ENCODE data around the gene WDPCP. TPM values are rescaled to one million over a fixed set of nuclear protein-coding genes. Genes with fewer than 3 reads are reported as not detected.
"Not testable (repeated sequence)": the region's sequence is repeated elsewhere in the genome, so short reads cannot be mapped to it uniquely, and the experiment has no call there.

WDPCP gene
- total RNA-seq, 1 donor from 2014 or later, result 12.4 TPM

- H3K27ac Mint-ChIP-seq (ENCODE audit: unreplicated experiment), result no peak overlapping the region
- no peak overlapping the region for H3K4me3 Mint-ChIP-seq (ENCODE audit: unreplicated experiment)
- no peaks in the 10 kb centered on the region for H3K27me3 Mint-ChIP-seq (ENCODE audit: unreplicated experiment)
- H3K4me1 Mint-ChIP-seq (ENCODE audit: unreplicated experiment), result no peaks in the 10 kb centered on the region
- peaks cover 4% of the 10 kb centered on the region for H3K9me3 Mint-ChIP-seq (ENCODE audit: unreplicated experiment)
- no peak for DNase-seq (ENCODE audit: extremely low spot score, unreplicated experiment)
- no peak for TF ChIP-seq CTCF (IDR thresholded peaks at IDR 0.05)
- no peaks in the 10 kb centered on the region for H3K36me3 Mint-ChIP-seq (ENCODE audit: unreplicated experiment)
Observed at GRCh38 chr2:63326473-63326872, 261.8 kb downstream of the WDPCP start.

GRCh38 chr2:63323662-63324061 is 264.6 kb downstream of the WDPCP start:
- H3K36me3 Mint-ChIP-seq (ENCODE audit: unreplicated experiment); H3K27me3 Mint-ChIP-seq (ENCODE audit: unreplicated experiment); DNase-seq (ENCODE audit: extremely low spot score, unreplicated experiment); H3K9me3 Mint-ChIP-seq (ENCODE audit: unreplicated experiment); H3K27ac Mint-ChIP-seq (ENCODE audit: unreplicated experiment); H3K4me3 Mint-ChIP-seq (ENCODE audit: unreplicated experiment); H3K4me1 Mint-ChIP-seq (ENCODE audit: unreplicated experiment): not testable (repeated sequence)

- not testable (repeated sequence) for H3K27me3 Mint-ChIP-seq (ENCODE audit: unreplicated experiment); H3K4me1 Mint-ChIP-seq (ENCODE audit: unreplicated experiment); H3K9me3 Mint-ChIP-seq (ENCODE audit: unreplicated experiment); H3K36me3 Mint-ChIP-seq (ENCODE audit: unreplicated experiment); H3K4me3 Mint-ChIP-seq (ENCODE audit: unreplicated experiment); DNase-seq (ENCODE audit: extremely low spot score, unreplicated experiment); H3K27ac Mint-ChIP-seq (ENCODE audit: unreplicated experiment)
Observed at GRCh38 chr2:63321973-63322372, 266.3 kb downstream of the WDPCP start.

GRCh38 chr2:63320669-63321068 is 267.6 kb downstream of the WDPCP start:
- Mint-ChIP-seq H3K36me3 (ENCODE audit: unreplicated experiment) (no peaks in the 10 kb centered on the region), H3K27ac (ENCODE audit: unreplicated experiment) (no peak overlapping the region), H3K9me3 (ENCODE audit: unreplicated experiment) (peaks cover 4% of the 10 kb centered on the region), H3K4me1 (ENCODE audit: unreplicated experiment) (no peaks in the 10 kb centered on the region), H3K27me3 (ENCODE audit: unreplicated experiment) (no peaks in the 10 kb centered on the region), H3K4me3 (ENCODE audit: unreplicated experiment) (no peak overlapping the region)
- no peak for TF ChIP-seq CTCF (IDR thresholded peaks at IDR 0.05)
- DNase-seq (ENCODE audit: extremely low spot score, unreplicated experiment), result no peak

GRCh38 chr2:63310614-63311013 is 277.7 kb downstream of the WDPCP start:
- Mint-ChIP-seq H3K27ac (ENCODE audit: unreplicated experiment) (no peak overlapping the region), H3K27me3 (ENCODE audit: unreplicated experiment) (no peaks in the 10 kb centered on the region), H3K4me1 (ENCODE audit: unreplicated experiment) (no peaks in the 10 kb centered on the region), H3K4me3 (ENCODE audit: unreplicated experiment) (no peak overlapping the region), H3K36me3 (ENCODE audit: unreplicated experiment) (peaks cover 8% of the 10 kb centered on the region), H3K9me3 (ENCODE audit: unreplicated experiment) (peaks cover 16% of the 10 kb centered on the region)
- DNase-seq (ENCODE audit: extremely low spot score, unreplicated experiment), result no peak
- TF ChIP-seq CTCF (IDR thresholded peaks at IDR 0.05), result no peak

GRCh38 chr2:63301481-63301880 is 286.8 kb downstream of the WDPCP start:
- Mint-ChIP-seq H3K4me1 (ENCODE audit: unreplicated experiment) (no peaks in the 10 kb centered on the region), H3K9me3 (ENCODE audit: unreplicated experiment) (peaks cover 24% of the 10 kb centered on the region), H3K36me3 (ENCODE audit: unreplicated experiment) (peaks cover 6% of the 10 kb centered on the region), H3K4me3 (ENCODE audit: unreplicated experiment) (no peak overlapping the region), H3K27ac (ENCODE audit: unreplicated experiment) (no peak overlapping the region), H3K27me3 (ENCODE audit: unreplicated experiment) (no peaks in the 10 kb centered on the region)
- DNase-seq (ENCODE audit: extremely low spot score, unreplicated experiment), result no peak
- no peak for TF ChIP-seq CTCF (IDR thresholded peaks at IDR 0.05)

Measured in osteocyte (in vitro differentiated cells).